ENCODE data around the gene SHMT1.

SHMT1 gene

GRCh38 chr17:18280766-18281371 is 82.5 kb downstream of the SHMT1 start:
- no peak for DNase-seq

GRCh38 chr17:18280249-18280648 is 83.1 kb downstream of the SHMT1 start:
- DNase-seq, result no peak

GRCh38 chr17:18278867-18279266 is 84.5 kb downstream of the SHMT1 start:
- no peak for DNase-seq
